Keratinocyte (primary cell): ENCODE data around the gene WNT4. TPM values are rescaled to one million over a fixed set of nuclear protein-coding genes. Genes with fewer than 3 reads are reported as not detected.

Source experiments
- DNase-seq: peaks from one replicate; pipeline ENCODE4 v3.0.0-alpha.2; 2011; ENCODE audit warnings: low read depth, missing footprints, low spot score
- FAIRE-seq: peaks from 2 replicates; lab custom pipeline; 2011; peaks lifted over from hg19 to GRCh38; lab: Jason Lieb, UNC
- H2AFZ ChIP-seq: 2 replicates; pipeline ENCODE4 v1.6.0; 2012; ENCODE audit warnings: low read length, control low read depth, inconsistent platforms; ENCODE audit not compliant: control insufficient read depth
- H3K27ac ChIP-seq: 2 replicates; pipeline ENCODE4 v1.5.1; 2011; ENCODE audit warnings: low read length; ENCODE audit not compliant: control insufficient read depth, insufficient read depth
- H3K27me3 ChIP-seq: 3 replicates; pipeline ENCODE4 v1.6.0; 2011; ENCODE audit warnings: low read length; ENCODE audit not compliant: control insufficient read depth, insufficient read depth; ENCODE audit errors: extremely low read depth
- H3K36me3 ChIP-seq, 2 experiments: 2 replicates in 1 of 2; 3 replicates in 1 of 2; pipeline ENCODE4 v1.5.1; 2011; ENCODE audit warnings: low read length in 2 of 2, mild to moderate bottlenecking in 1 of 2; ENCODE audit not compliant: control insufficient read depth in 2 of 2, insufficient read depth in 2 of 2; ENCODE audit errors: extremely low read depth in 1 of 2
- H3K4me1 ChIP-seq: 3 replicates; pipeline ENCODE4 v1.5.1; 2011; ENCODE audit warnings: low read length; ENCODE audit not compliant: control insufficient read depth, insufficient read depth; ENCODE audit errors: extremely low read depth
- H3K4me2 ChIP-seq: 3 replicates; pipeline ENCODE4 v1.6.0; 2011; ENCODE audit warnings: low read depth, low read length; ENCODE audit not compliant: control insufficient read depth, insufficient read depth; ENCODE audit errors: extremely low read depth
- H3K4me3 ChIP-seq, 3 experiments: fragments of 200-600 bp in 1 of 3; sonication (generic) in 1 of 3; 2 replicates in 2 of 3; 3 replicates in 1 of 3; pipeline ENCODE4 v1.5.1; 2011 to 2016; ENCODE audit warnings: low read length in 3 of 3, mild to moderate bottlenecking in 3 of 3, control low read depth in 2 of 3, inconsistent platforms in 1 of 3, low read depth in 1 of 3, mixed read lengths in 1 of 3, mixed run types in 1 of 3, moderate library complexity in 1 of 3; ENCODE audit not compliant: control insufficient read depth in 2 of 3, insufficient read depth in 2 of 3; ENCODE audit errors: extremely low read depth in 1 of 3
- H3K79me2 ChIP-seq: 2 replicates; pipeline ENCODE4 v1.6.0; 2012; ENCODE audit warnings: low read length; ENCODE audit not compliant: control insufficient read depth, insufficient read depth
- H3K9ac ChIP-seq: 3 replicates; pipeline ENCODE4 v1.6.0; 2011; ENCODE audit warnings: low read length; ENCODE audit not compliant: control insufficient read depth, insufficient read depth; ENCODE audit errors: extremely low read depth
- H3K9me1 ChIP-seq: 3 replicates; pipeline ENCODE4 v1.6.0; 2011; ENCODE audit warnings: low read length; ENCODE audit not compliant: control insufficient read depth, insufficient read depth; ENCODE audit errors: extremely low read depth
- H3K9me3 ChIP-seq: 2 replicates; pipeline ENCODE4 v1.5.1; 2012; ENCODE audit warnings: low read depth, low read length; ENCODE audit not compliant: control insufficient read depth
- H4K20me1 ChIP-seq: 3 replicates; pipeline ENCODE4 v1.6.0; 2011; ENCODE audit warnings: low read length; ENCODE audit not compliant: control insufficient read depth, insufficient read depth; ENCODE audit errors: extremely low read depth
- CTCF ChIP-seq, 3 experiments: IDR thresholded peaks in 1 of 3; conservative IDR thresholded peaks in 1 of 3; optimal IDR thresholded peaks in 1 of 3; 2 replicates in 2 of 3; 3 replicates in 1 of 3; pipeline versions ENCODE3 to v1.5.1; 2011; ENCODE audit warnings: low read length in 3 of 3, mild to moderate bottlenecking in 3 of 3, moderate library complexity in 2 of 3, control low read depth in 1 of 3, inconsistent platforms in 1 of 3; ENCODE audit not compliant: insufficient read depth in 2 of 3; ENCODE audit errors: extremely low read depth in 1 of 3
- EZH2 ChIP-seq: IDR thresholded peaks from one replicate; pipeline ENCODE4 v1.6.1; 2012; ENCODE audit warnings: inconsistent platforms, mild to moderate bottlenecking, low read length, moderate library complexity
- dilution Hi-C: fragments of 300-500 bp; cut with MboI; formaldehyde crosslinking; loops from one replicate; pipeline ENCODE4 v1.7.0; 2020; ENCODE audit warnings: low sequenced_read_pairs; ENCODE audit not compliant: extremely low pct_ligation_motif_present
- polyA plus RNA-seq, 5 experiments: library from polyadenylated mRNA; depleted of rRNA in 3 of 5; stranded (reverse) in 3 of 5; stranded (forward) in 1 of 5; unstranded in 1 of 5; fragments of >200 nt; gene quantifications; 1 replicate in 1 of 5; 2 replicates in 3 of 5; 3 replicates in 1 of 5; pipeline versions ENCODE4 v1.2.1 to v1.2.3, GENCODE V29; 2011 to 2012; ENCODE audit warnings: missing spikeins in 2 of 5, low read depth in 1 of 5, low replicate concordance in 1 of 5

WNT4 gene
- polyA plus RNA-seq, 1 donor (not counting 4 experiments of a cell fraction or from before 2014, with no cell fraction given), result 2.6 TPM

- H3K27ac ChIP-seq, result no peak overlapping the region
- no peaks in the 10 kb centered on the region for H3K9me1 ChIP-seq
- peaks cover 79% of the 10 kb centered on the region for H3K79me2 ChIP-seq
- no peak overlapping the region for H3K4me3 ChIP-seq
- peaks cover 40% of the 10 kb centered on the region for H4K20me1 ChIP-seq
- FAIRE-seq (no peak), DNase-seq (no peak)
- dilution Hi-C loops, result no loop called here
- peaks cover 19% of the 10 kb centered on the region for H3K4me1 ChIP-seq
- no peak overlapping the region for H2AFZ ChIP-seq
- H3K9me3 ChIP-seq, result no peaks in the 10 kb centered on the region
- H3K9ac ChIP-seq, result no peak overlapping the region
- no peaks in the 10 kb centered on the region for H3K27me3 ChIP-seq
- no peak overlapping the region for H3K4me2 ChIP-seq
- no peak for TF ChIP-seq CTCF (optimal IDR thresholded peaks at IDR 0.05 in 1 of 3, IDR thresholded peaks at IDR 0.05 in 1 of 3, conservative IDR thresholded peaks at IDR 0.05 in 1 of 3; ENCODE audit: extremely low read depth in 1 of 3, insufficient read depth in 2 of 3, low read length in 3 of 3)
- TF ChIP-seq EZH2, result no peak
- H3K36me3 ChIP-seq, result peaks cover 21 to 32% of the 10 kb centered on the region in 2 experiments
Measured at GRCh38 chr1:22090867-22091266, 52.0 kb downstream of the WNT4 start.

- Histone ChIP-seq H3K27ac (no peak overlapping the region), H3K79me2 (peaks cover 84% of the 10 kb centered on the region), H4K20me1 (peaks cover 45% of the 10 kb centered on the region), H3K9ac (no peak overlapping the region), H3K4me2 (peak overlapping the region; percentile 3), H3K27me3 (no peaks in the 10 kb centered on the region), H2AFZ (no peak overlapping the region), H3K36me3 (peaks cover 17 to 28% of the 10 kb centered on the region in 2 experiments), H3K9me1 (no peaks in the 10 kb centered on the region), H3K4me1 (peaks cover 19% of the 10 kb centered on the region), H3K9me3 (no peaks in the 10 kb centered on the region), H3K4me3 (no peak overlapping the region)
- FAIRE-seq (peak; percentile 36), DNase-seq (no peak)
- dilution Hi-C loops, result no loop called here
- no peak for TF ChIP-seq EZH2
- no peak for TF ChIP-seq CTCF (optimal IDR thresholded peaks at IDR 0.05 in 1 of 3, IDR thresholded peaks at IDR 0.05 in 1 of 3, conservative IDR thresholded peaks at IDR 0.05 in 1 of 3; ENCODE audit: extremely low read depth in 1 of 3, insufficient read depth in 2 of 3, low read length in 3 of 3)
Measured at GRCh38 chr1:22089787-22090186, 53.1 kb downstream of the WNT4 start.
